Breast epithelium (tissue), 3 donors: ENCODE results near the gene ASTN2.

ENCODE experiments used
- CTCF ChIP-seq, 3 donors: fragments of 450-650 bp; IDR thresholded peaks; one replicate each; pipeline ENCODE4 v1.5.1; 2016 to 2017; ENCODE audit warnings: antibody characterized with exemption in 3 of 3, mild to moderate bottlenecking in 3 of 3, moderate library complexity in 3 of 3
- POLR2A ChIP-seq: fragments of 450-650 bp; IDR thresholded peaks from one replicate; pipeline ENCODE4 v1.6.1; 2016; ENCODE audit warnings: antibody characterized with exemption, mild to moderate bottlenecking, moderate library complexity
- POLR2AphosphoS5 ChIP-seq, 3 donors: sonication (generic); formaldehyde crosslinking; IDR thresholded peaks; one replicate each; pipeline ENCODE4 v1.6.1; 2017; ENCODE audit warnings: antibody characterized with exemption in 3 of 3

- TF ChIP-seq CTCF (IDR thresholded peaks at IDR 0.05) (no peak), POLR2A (no peak), POLR2AphosphoS5 (IDR thresholded peaks at IDR 0.05) (no peak)
Observed at GRCh38 chr9:117340422-117340821, 74.4 kb downstream of the ASTN2 start.
